Measurements from ENCODE around the gene SETD4.

SETD4 gene

DNA sequence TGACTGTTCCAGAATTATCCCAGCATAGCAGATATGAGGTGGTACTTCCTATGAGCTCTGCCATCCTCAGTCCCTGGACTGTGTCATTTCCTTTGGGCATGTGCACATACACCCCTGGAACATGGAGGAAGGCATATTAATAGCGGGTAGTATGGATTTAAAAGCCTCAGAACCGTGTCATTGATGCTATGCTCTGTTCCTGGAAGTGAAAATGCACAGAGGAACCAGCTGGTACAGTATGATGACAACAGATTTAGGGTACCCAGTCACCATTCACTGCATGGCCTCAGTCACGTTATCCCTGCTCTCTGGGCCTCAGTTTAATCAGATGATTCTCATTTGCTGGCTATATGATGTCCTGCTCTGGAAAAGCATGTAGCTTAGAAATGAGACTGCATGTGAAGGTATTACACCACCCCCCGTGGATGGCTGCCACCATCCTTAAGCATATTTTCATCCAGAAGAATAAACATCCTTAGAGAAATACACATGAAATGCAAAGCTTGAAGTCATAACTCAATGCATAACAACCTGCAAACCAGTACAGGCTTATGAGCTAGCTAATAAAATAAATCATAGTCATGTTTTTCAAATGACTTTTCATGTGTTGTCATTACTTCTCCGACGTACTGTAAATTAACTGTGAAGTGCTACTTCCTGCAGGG is 37.8 kb downstream of the SETD4 start:
- Mint-ChIP-seq H3K27ac (no peak overlapping the region), H3K9me3 (peaks cover 5% of the 10 kb centered on the region), H3K27me3 (no peaks in the 10 kb centered on the region), H3K4me3 (no peak overlapping the region), H3K36me3 (ENCODE audit: low read depth) (peaks cover 4% of the 10 kb centered on the region), H3K4me1 (ENCODE audit: low read depth) (no peaks in the 10 kb centered on the region)

DNA sequence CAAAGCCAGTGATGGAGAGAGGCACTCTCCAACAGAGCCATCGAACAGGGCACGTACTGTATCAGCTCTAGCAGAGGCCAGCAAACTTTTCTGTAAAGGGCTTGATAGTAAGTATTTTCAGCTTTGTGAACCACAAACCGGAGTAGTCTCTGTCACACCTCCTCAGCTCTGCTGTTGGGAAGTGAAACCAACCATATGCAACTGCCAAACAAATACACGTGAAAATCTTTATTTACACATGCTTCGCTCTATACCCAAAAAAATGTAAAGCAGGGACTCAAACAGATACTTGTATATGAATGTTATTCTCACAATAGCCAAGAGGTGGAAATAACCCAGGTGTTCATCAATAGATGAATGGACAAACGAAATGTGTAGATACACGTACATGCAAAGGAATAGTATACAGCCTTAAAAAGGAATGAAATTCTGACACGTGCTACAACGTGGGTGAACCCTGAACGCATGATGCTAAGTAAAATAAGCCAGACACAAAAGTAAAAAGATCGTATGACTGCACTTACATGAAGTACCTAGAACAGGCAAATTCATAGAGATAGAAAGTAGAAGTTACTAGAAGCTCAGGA is 39.0 kb downstream of the SETD4 start:
- Mint-ChIP-seq H3K36me3 (ENCODE audit: low read depth) (peaks cover 4% of the 10 kb centered on the region), H3K27me3 (no peaks in the 10 kb centered on the region), H3K9me3 (peaks cover 5% of the 10 kb centered on the region), H3K27ac (no peak overlapping the region), H3K4me1 (ENCODE audit: low read depth) (no peaks in the 10 kb centered on the region), H3K4me3 (no peak overlapping the region)

DNA sequence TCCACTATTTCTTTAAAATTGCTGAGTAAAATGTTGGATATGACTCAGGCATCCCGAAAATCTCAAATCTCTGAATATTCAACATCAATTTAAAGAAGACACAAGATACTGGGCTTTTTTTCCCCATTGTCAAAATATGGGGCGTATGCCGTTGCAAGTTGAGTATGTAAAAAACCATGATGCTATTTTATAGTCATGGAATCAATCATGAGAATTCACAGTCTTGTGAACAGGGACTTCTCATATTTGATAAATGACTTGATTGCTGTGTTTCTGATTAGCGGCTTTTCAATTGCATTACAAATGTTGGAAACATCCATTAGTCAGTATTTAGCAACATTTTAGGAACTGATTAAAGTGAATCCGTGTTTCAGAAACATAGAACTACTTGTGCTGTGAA is 45.3 kb downstream of the SETD4 start:
- Mint-ChIP-seq H3K4me3 (no peak overlapping the region), H3K36me3 (ENCODE audit: low read depth) (no peaks in the 10 kb centered on the region), H3K9me3 (no peaks in the 10 kb centered on the region), H3K27me3 (peaks cover 14% of the 10 kb centered on the region), H3K27ac (no peak overlapping the region), H3K4me1 (ENCODE audit: low read depth) (no peaks in the 10 kb centered on the region)

DNA sequence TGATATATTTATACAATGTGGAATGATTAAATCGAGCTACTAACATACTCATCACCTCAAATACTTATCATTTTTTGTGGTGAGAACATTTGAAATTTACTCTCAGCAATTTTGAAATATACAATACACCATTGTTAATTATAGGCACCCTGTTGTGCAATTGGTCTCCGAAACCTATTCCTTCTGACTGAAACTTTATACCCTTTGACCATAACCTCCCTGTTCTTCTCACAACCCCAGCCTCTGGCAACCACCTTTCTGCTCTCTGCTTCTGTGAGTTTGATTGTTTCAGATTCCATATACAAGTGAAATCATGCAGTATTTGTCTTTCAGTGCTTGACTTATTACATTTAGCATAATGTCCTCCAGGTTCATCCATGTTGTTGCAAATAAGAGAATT is 49.5 kb downstream of the SETD4 start:
- Mint-ChIP-seq H3K4me3 (no peak overlapping the region), H3K4me1 (ENCODE audit: low read depth) (no peaks in the 10 kb centered on the region), H3K27me3 (peaks cover 21% of the 10 kb centered on the region), H3K27ac (no peak overlapping the region), H3K9me3 (no peaks in the 10 kb centered on the region), H3K36me3 (ENCODE audit: low read depth) (no peaks in the 10 kb centered on the region)

DNA sequence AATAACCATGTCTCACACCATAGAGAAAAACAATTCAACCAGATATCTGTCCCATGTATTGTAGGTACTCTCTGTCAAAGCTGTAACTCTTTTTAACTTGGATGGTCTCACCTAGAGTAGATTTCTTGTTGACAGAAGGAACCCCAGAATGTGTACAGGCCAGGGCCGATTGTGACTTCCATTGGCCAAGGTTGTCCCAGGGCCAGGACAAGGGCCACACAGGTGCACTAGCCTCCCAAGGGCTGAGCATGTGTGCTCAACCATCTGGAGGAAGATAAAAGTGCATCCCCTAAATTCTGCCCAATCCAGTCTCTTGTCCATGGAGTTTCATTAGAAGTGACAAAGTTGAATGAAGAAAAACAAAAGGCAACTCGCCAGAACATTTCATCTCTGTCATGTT is 51.8 kb downstream of the SETD4 start:
- H3K27me3 Mint-ChIP-seq, result peaks cover 17% of the 10 kb centered on the region
- no peaks in the 10 kb centered on the region for H3K4me1 Mint-ChIP-seq (ENCODE audit: low read depth)
- H3K4me3 Mint-ChIP-seq, result no peak overlapping the region
- H3K9me3 Mint-ChIP-seq, result no peaks in the 10 kb centered on the region
- no peak overlapping the region for H3K27ac Mint-ChIP-seq
- no peaks in the 10 kb centered on the region for H3K36me3 Mint-ChIP-seq (ENCODE audit: low read depth)

DNA sequence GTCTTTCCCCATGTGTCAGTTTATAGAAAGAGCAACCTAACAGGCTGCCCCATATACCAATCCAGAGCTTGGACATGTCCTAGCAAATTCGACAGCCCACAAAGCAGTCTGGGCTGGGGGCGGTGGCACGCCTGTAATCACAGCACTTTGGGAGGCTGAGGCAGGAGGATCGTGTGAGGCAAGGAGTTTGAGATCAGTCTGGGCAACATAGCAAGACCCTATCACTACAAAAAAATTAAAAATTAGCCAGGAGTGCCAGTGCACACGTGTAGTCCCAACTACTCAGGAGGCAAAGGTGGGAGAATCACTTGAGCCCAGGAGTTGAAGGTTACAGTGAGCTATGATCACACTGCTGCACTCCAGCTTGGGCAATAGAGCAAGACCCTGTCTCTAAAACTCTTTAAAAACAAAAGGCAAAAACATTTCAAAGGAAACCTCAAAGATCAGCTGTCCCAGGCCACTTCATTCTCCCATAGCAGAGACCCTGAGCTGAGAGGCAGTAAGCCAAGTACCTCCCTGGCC is 54.4 kb downstream of the SETD4 start:
- Mint-ChIP-seq H3K27me3 (peaks cover 17% of the 10 kb centered on the region), H3K36me3 (ENCODE audit: low read depth) (no peaks in the 10 kb centered on the region), H3K27ac (no peak overlapping the region), H3K9me3 (no peaks in the 10 kb centered on the region), H3K4me3 (no peak overlapping the region), H3K4me1 (ENCODE audit: low read depth) (no peaks in the 10 kb centered on the region)

DNA sequence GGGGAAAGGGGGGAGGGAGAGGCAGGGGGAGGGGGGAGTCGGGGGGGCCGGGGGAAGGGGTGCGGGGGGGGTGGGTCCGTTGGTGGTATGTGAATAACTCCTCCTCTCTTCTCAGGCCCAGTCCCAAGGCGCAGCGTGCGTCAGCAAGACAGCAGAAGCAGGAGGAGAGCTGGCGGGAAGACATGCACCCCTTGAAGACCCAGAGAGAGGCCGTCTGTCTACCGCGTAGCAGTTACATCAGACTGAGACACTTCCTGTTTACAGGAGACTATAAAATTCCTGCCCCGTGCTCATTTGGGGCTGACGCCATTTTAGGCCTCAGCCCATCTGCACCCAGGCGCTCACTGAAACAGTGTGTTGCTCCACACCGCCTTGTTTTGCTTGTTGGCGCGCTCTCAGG is 55.3 kb downstream of the SETD4 start:
- H3K4me1 Mint-ChIP-seq (ENCODE audit: low read depth), result no peaks in the 10 kb centered on the region
- H3K4me3 Mint-ChIP-seq, result no peak overlapping the region
- no peaks in the 10 kb centered on the region for H3K36me3 Mint-ChIP-seq (ENCODE audit: low read depth)
- H3K9me3 Mint-ChIP-seq, result no peaks in the 10 kb centered on the region
- peaks cover 17% of the 10 kb centered on the region for H3K27me3 Mint-ChIP-seq
- H3K27ac Mint-ChIP-seq, result no peak overlapping the region

DNA sequence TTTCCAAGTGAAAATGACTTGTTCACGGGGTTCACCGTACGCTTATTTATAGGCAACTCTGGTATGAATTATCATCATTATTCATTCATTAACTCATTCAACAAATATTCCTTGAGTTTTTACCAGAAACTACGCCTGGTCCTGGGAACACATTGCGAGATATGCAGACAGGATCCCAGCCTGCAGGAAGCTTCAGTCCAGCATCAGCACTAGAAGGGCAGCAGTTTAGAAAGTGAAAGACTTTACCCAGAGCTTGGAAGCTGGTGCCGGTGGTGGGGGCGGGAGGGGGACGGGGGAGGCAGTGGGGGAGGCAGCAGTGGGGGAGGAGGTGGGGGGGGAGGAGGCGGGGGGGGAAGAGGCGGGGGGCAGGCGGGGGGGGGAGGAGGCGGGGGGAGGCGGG is 55.9 kb downstream of the SETD4 start:
- Mint-ChIP-seq H3K27ac (no peak overlapping the region), H3K4me1 (ENCODE audit: low read depth) (no peaks in the 10 kb centered on the region), H3K4me3 (no peak overlapping the region), H3K27me3 (peaks cover 20% of the 10 kb centered on the region), H3K36me3 (ENCODE audit: low read depth) (no peaks in the 10 kb centered on the region), H3K9me3 (no peaks in the 10 kb centered on the region)

DNA sequence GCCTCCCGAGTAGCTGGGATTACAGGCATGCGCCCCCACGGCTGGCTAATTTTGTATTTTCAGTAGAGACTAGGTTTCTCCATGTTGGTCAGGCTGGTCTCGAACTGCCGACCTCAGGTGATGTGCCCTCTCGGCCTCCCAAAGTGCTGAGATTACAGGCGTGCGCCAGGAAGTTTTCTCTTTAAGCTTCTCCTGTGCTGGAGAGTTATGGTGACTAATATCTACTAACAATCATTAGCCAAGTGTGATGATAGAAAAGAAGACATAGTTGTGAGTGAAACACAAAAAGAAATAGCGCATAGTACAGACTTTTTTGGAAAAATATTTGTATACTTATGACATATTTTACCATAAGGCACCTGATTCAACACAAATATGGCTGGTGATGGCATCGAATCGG is 56.5 kb downstream of the SETD4 start:
- Mint-ChIP-seq H3K36me3 (ENCODE audit: low read depth) (no peaks in the 10 kb centered on the region), H3K4me3 (no peak overlapping the region), H3K27ac (no peak overlapping the region), H3K9me3 (no peaks in the 10 kb centered on the region), H3K4me1 (ENCODE audit: low read depth) (no peaks in the 10 kb centered on the region), H3K27me3 (peaks cover 26% of the 10 kb centered on the region)

DNA sequence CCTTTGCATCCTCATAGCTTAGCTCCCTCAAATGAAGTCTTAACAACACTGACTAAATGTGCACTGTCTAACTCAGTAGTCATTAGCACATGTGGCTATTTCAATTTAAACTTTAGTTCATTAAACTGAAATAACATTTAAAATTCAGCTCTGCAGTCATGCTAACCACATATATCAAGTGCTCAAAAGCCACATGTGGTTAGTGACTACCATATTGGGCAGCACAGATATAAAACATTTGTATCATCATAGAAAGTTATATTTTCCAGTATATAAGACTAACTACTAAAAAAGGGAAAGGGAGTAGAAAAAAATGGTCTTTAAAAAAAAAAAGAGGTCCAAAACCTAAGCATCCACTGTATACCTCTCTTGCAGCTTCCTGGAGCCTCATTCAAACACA is 64.1 kb downstream of the SETD4 start:
- no peak overlapping the region for H3K4me3 Mint-ChIP-seq
- peak overlapping the region; percentile 34 for H3K27ac Mint-ChIP-seq
- peaks cover 21% of the 10 kb centered on the region for H3K4me1 Mint-ChIP-seq (ENCODE audit: low read depth)
- H3K27me3 Mint-ChIP-seq, result peaks cover 34% of the 10 kb centered on the region
- no peaks in the 10 kb centered on the region for H3K9me3 Mint-ChIP-seq
- no peaks in the 10 kb centered on the region for H3K36me3 Mint-ChIP-seq (ENCODE audit: low read depth)

DNA sequence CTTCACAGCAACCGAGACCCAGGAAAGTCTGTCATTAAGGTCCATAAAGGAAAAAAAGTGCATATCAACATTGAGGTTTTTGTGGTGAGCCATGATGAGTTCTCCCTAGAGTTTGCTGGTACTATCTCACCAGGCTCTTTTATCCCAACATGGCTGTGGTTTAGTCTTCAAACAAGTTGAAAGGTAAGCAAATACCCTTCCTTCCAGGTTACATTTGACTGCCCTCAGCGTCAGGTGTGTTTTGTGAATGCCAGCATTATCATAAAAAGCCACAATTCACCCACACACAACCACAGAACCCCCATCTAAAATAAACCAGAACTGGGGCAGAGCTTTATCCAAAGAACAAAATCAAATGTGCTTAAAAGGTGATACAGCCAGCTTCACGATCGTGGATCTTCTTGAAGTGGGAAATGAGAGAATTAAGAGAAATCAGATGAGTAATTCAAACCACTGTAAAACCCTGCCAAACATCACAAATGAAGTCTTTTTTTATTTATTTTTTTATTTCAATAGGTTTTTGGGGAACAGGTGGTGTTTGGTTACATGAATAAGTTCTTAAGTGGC is 64.7 kb downstream of the SETD4 start:
- Mint-ChIP-seq H3K27me3 (peaks cover 32% of the 10 kb centered on the region), H3K36me3 (ENCODE audit: low read depth) (no peaks in the 10 kb centered on the region), H3K9me3 (no peaks in the 10 kb centered on the region), H3K4me1 (ENCODE audit: low read depth) (peaks cover 21% of the 10 kb centered on the region), H3K27ac (no peak overlapping the region), H3K4me3 (no peak overlapping the region)

DNA sequence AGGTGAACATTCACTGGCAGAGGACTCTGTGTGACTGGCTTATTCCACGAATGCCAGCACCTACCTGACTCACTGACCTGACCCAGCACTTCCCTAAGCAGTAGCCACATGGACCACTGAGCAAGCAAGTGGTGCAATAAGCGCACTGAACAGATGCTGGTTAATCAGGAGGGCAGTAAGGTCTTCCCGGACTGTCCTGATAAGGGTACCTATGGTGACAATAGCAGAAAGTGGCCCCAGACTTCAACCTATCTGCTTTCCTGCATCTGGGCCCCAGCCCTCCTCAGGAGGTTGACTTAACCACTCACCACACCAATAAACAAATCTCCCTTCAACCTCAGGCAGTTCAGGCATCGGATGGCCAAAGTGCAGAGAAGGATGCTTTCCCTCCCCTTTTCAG is 65.7 kb downstream of the SETD4 start:
- Mint-ChIP-seq H3K4me1 (ENCODE audit: low read depth) (peaks cover 21% of the 10 kb centered on the region), H3K27me3 (peaks cover 31% of the 10 kb centered on the region), H3K27ac (no peak overlapping the region), H3K36me3 (ENCODE audit: low read depth) (no peaks in the 10 kb centered on the region), H3K4me3 (no peak overlapping the region), H3K9me3 (no peaks in the 10 kb centered on the region)

DNA sequence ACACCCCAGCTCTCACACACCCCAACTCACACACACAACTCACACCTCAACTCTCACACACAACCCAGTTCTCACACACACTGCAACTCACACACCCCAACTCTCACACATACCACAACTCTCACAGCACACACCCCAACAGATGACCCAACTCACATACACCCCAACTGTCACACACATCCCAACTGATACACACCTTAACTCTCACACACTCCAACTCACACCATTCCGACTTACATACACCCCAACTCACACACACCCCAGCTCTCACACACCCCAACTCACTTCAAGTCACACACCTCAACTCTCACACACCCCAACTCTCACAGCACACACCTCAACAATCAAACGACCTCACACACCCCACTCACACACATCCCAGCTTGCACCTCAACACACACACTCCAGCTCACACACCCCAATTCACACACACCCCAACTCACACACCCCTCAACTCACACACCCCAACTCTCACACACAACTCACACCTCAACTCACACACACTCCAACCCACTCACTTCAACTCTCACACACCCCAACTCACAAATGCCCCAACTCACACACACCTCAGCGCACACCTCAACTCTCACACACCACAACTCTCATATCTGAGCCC is 66.3 kb downstream of the SETD4 start:
- Mint-ChIP-seq H3K36me3 (ENCODE audit: low read depth) (no peaks in the 10 kb centered on the region), H3K4me1 (ENCODE audit: low read depth) (peaks cover 21% of the 10 kb centered on the region), H3K27ac (no peak overlapping the region), H3K27me3 (peaks cover 26% of the 10 kb centered on the region), H3K4me3 (no peak overlapping the region), H3K9me3 (no peaks in the 10 kb centered on the region)

DNA sequence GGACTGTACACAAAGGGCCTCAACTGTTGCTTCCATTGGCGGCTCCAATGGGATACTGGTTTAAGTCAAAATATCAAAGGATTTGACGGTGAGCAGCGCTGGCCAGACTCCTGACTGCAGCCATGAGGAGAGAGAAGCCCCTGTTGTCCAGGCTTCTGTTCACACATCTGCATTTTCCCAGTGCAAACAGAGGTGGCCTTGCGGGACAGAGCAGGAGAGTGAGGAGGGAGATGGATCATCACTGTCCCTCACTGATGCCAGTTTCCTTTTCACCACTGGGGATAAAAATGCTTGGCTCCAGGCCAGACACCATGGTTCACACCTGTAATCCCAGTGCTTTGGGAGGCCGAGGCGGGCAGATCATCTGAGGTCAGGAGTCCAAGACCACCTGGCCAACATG is 69.2 kb downstream of the SETD4 start:
- no peak overlapping the region for H3K4me3 Mint-ChIP-seq
- H3K9me3 Mint-ChIP-seq, result no peaks in the 10 kb centered on the region
- no peak overlapping the region for H3K27ac Mint-ChIP-seq
- H3K36me3 Mint-ChIP-seq (ENCODE audit: low read depth), result no peaks in the 10 kb centered on the region
- H3K27me3 Mint-ChIP-seq, result peaks cover 21% of the 10 kb centered on the region
- H3K4me1 Mint-ChIP-seq (ENCODE audit: low read depth), result peaks cover 14% of the 10 kb centered on the region

DNA sequence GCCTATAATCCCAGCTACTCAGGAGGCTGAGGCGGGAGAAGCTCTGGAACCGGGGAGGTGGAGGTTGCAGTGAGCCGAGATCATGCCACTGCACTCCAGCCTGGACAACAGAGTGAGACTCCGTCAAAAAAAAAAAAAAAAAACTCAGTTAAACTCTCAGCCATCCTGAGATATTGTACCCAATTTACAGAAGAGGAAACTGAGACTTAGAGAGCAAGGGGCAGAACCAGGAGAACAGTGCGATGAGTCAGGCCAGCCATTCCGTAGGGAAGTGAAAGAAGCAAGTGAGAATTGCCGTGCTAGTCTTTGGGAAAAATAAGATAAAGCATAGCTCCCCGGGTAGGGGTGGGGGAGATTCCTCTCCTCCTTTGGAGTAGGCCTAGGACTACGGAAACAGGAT is 69.7 kb downstream of the SETD4 start:
- Mint-ChIP-seq H3K4me1 (ENCODE audit: low read depth) (peaks cover 9% of the 10 kb centered on the region), H3K27ac (no peak overlapping the region), H3K36me3 (ENCODE audit: low read depth) (no peaks in the 10 kb centered on the region), H3K27me3 (peaks cover 23% of the 10 kb centered on the region), H3K9me3 (no peaks in the 10 kb centered on the region), H3K4me3 (no peak overlapping the region)
